GM12878 (cell line): ENCODE results near the gene GOLGA6L10.

Source experiments
- CTCF ChIP-seq, 3 experiments: IDR thresholded peaks in 2 of 3; conservative IDR thresholded peaks in 1 of 3; 2 replicates each; pipeline ENCODE4 v1.5.1; 2011; ENCODE audit warnings: low read depth in 3 of 3, low read length in 3 of 3, mild to moderate bottlenecking in 3 of 3, control low read depth in 2 of 3, moderate library complexity in 2 of 3, inconsistent platforms in 1 of 3, mixed read lengths in 1 of 3; ENCODE audit not compliant: control insufficient read depth in 2 of 3, insufficient read depth in 1 of 3; ENCODE audit errors: extremely low read depth in 1 of 3
- HDAC2 ChIP-seq: fragments of 200-600 bp; sonication (generic); IDR thresholded peaks from 2 replicates; pipeline ENCODE4 v1.6.1; 2017
- ZNF24 ChIP-seq: fragments of 450-650 bp; IDR thresholded peaks from 2 replicates; pipeline ENCODE4 v1.6.1; 2017; ENCODE audit warnings: antibody characterized with exemption, mild to moderate bottlenecking

GRCh38 chr15:82307714-82308081, 41.6 kb downstream of the GOLGA6L10 start:
- TF ChIP-seq ZNF24 (no peak), HDAC2 (no peak), CTCF (IDR thresholded peaks at IDR 0.05 in 2 of 3, conservative IDR thresholded peaks at IDR 0.05 in 1 of 3; ENCODE audit: control insufficient read depth in 2 of 3, extremely low read depth in 1 of 3, insufficient read depth in 1 of 3, low read depth in 3 of 3, low read length in 3 of 3) (no peak)
